Liver (tissue), 3 donors: Measurements from ENCODE around the gene TNFRSF25.

Experiments
- EGR1 ChIP-seq, 2 donors: IDR thresholded peaks; 2 replicates each; pipeline ENCODE4 v1.6.1; 2016 to 2018; ENCODE audit warnings: antibody characterized with exemption in 2 of 2, low read depth in 2 of 2
- JUND ChIP-seq, 2 donors: IDR thresholded peaks; 2 replicates each; pipeline ENCODE4 v1.6.1; 2016; ENCODE audit warnings: antibody characterized with exemption in 2 of 2
- SP1 ChIP-seq: IDR thresholded peaks from 2 replicates; pipeline ENCODE4 v1.6.1; 2018; ENCODE audit warnings: antibody characterized with exemption, mild to moderate bottlenecking
- TAF1 ChIP-seq: conservative IDR thresholded peaks from 2 replicates; pipeline ENCODE4 v1.6.1; 2016; ENCODE audit warnings: antibody characterized with exemption, mild to moderate bottlenecking
- TF ChIP-seq, protein P1 (sequence below): fragments of 150-350 bp; IDR thresholded peaks from 2 replicates; pipeline ENCODE4 v1.5.1; 2017; ENCODE audit warnings: improper control_type of control experiment, low read depth, low read length; ENCODE audit not compliant: missing input control
- TF ChIP-seq, protein P2 (sequence below): IDR thresholded peaks from 2 replicates; pipeline ENCODE4 v1.6.1; 2016; ENCODE audit warnings: antibody characterized with exemption
- TF ChIP-seq, protein P3 (sequence below): IDR thresholded peaks from 2 replicates; pipeline ENCODE4 v1.6.1; 2016; ENCODE audit warnings: antibody characterized with exemption, mild to moderate bottlenecking
- donor health status: healthy.
- donor health status: healthy.

DNA sequence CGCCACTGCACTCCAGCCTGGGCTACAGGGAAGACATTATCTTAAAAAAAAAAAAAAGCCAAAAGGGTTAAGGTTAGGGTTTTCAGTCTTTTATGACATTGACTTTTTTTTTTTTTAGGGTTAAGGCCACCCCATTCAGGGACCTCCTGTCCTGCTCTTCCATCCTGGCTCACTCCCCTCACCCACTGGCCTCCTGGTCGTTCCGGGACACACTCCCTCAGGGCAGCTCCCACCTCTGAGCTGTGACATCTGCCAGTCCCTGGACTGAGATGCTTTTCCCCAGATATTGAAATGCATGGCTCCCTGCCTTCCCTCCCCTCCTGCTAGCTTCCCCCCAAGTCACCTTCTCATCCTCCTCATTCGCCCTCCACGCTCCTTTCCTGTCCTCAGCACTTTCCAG is 15.8 kb upstream of the TNFRSF25 start:
- no peak for TF ChIP-seq TAF1
- TF ChIP-seq, protein P1, sequence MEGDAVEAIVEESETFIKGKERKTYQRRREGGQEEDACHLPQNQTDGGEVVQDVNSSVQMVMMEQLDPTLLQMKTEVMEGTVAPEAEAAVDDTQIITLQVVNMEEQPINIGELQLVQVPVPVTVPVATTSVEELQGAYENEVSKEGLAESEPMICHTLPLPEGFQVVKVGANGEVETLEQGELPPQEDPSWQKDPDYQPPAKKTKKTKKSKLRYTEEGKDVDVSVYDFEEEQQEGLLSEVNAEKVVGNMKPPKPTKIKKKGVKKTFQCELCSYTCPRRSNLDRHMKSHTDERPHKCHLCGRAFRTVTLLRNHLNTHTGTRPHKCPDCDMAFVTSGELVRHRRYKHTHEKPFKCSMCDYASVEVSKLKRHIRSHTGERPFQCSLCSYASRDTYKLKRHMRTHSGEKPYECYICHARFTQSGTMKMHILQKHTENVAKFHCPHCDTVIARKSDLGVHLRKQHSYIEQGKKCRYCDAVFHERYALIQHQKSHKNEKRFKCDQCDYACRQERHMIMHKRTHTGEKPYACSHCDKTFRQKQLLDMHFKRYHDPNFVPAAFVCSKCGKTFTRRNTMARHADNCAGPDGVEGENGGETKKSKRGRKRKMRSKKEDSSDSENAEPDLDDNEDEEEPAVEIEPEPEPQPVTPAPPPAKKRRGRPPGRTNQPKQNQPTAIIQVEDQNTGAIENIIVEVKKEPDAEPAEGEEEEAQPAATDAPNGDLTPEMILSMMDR, result no peak
- TF ChIP-seq, protein P2, sequence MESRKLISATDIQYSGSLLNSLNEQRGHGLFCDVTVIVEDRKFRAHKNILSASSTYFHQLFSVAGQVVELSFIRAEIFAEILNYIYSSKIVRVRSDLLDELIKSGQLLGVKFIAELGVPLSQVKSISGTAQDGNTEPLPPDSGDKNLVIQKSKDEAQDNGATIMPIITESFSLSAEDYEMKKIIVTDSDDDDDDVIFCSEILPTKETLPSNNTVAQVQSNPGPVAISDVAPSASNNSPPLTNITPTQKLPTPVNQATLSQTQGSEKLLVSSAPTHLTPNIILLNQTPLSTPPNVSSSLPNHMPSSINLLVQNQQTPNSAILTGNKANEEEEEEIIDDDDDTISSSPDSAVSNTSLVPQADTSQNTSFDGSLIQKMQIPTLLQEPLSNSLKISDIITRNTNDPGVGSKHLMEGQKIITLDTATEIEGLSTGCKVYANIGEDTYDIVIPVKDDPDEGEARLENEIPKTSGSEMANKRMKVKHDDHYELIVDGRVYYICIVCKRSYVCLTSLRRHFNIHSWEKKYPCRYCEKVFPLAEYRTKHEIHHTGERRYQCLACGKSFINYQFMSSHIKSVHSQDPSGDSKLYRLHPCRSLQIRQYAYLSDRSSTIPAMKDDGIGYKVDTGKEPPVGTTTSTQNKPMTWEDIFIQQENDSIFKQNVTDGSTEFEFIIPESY, result no peak
- TF ChIP-seq JUND (IDR thresholded peaks at IDR 0.05), result no peak
- no peak for TF ChIP-seq EGR1 (IDR thresholded peaks at IDR 0.05; ENCODE audit: low read depth in 2 of 2)
- TF ChIP-seq, protein P3, sequence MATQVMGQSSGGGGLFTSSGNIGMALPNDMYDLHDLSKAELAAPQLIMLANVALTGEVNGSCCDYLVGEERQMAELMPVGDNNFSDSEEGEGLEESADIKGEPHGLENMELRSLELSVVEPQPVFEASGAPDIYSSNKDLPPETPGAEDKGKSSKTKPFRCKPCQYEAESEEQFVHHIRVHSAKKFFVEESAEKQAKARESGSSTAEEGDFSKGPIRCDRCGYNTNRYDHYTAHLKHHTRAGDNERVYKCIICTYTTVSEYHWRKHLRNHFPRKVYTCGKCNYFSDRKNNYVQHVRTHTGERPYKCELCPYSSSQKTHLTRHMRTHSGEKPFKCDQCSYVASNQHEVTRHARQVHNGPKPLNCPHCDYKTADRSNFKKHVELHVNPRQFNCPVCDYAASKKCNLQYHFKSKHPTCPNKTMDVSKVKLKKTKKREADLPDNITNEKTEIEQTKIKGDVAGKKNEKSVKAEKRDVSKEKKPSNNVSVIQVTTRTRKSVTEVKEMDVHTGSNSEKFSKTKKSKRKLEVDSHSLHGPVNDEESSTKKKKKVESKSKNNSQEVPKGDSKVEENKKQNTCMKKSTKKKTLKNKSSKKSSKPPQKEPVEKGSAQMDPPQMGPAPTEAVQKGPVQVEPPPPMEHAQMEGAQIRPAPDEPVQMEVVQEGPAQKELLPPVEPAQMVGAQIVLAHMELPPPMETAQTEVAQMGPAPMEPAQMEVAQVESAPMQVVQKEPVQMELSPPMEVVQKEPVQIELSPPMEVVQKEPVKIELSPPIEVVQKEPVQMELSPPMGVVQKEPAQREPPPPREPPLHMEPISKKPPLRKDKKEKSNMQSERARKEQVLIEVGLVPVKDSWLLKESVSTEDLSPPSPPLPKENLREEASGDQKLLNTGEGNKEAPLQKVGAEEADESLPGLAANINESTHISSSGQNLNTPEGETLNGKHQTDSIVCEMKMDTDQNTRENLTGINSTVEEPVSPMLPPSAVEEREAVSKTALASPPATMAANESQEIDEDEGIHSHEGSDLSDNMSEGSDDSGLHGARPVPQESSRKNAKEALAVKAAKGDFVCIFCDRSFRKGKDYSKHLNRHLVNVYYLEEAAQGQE, result no peak
- no peak for TF ChIP-seq SP1
